Right forelimb (tissue), 1 donor: Measurements from ENCODE around the gene AAMP.
A peak's percentile ranks its signal among the peaks of the same experiment; 100 is the strongest.

Experiments used
- DNase-seq: peaks from one replicate; pipeline ENCODE4 v3.0.0-alpha.2; 2018

Gene AAMP

DNA sequence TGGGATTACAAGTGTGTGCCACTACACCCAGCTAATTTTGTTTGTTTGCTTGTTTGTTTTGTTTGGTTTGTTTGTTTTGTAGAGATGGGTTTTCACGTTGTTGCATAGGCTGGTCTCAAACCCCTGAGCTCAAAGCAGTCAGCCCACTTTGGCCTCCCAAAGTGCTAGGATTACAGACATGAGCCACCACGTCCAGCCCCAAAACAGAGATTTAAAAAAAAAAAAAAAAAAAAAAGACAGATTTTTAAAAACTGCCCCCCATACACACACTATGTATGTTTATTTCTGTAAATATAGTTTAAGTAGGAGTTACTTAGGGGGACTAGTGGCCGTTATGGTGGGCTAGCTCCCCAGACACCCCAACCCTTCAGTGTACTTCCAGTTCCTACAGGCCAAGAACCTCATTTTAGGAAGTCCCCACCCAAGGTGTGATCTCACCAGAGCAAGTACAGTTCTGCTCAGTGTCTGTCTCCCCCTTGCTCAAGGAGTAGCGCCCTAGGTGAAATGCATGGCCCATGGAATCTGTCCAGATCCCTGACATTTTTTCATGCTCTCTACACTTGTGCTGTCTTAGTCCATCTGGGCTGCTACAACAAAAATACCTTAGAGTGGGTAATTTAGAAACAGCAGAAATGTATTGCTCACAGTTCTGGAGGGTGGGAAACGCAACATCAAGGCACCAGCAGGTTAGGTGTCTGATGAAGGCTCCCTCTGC, 23.9 kb upstream of the AAMP start:
- no peak for DNase-seq

DNA sequence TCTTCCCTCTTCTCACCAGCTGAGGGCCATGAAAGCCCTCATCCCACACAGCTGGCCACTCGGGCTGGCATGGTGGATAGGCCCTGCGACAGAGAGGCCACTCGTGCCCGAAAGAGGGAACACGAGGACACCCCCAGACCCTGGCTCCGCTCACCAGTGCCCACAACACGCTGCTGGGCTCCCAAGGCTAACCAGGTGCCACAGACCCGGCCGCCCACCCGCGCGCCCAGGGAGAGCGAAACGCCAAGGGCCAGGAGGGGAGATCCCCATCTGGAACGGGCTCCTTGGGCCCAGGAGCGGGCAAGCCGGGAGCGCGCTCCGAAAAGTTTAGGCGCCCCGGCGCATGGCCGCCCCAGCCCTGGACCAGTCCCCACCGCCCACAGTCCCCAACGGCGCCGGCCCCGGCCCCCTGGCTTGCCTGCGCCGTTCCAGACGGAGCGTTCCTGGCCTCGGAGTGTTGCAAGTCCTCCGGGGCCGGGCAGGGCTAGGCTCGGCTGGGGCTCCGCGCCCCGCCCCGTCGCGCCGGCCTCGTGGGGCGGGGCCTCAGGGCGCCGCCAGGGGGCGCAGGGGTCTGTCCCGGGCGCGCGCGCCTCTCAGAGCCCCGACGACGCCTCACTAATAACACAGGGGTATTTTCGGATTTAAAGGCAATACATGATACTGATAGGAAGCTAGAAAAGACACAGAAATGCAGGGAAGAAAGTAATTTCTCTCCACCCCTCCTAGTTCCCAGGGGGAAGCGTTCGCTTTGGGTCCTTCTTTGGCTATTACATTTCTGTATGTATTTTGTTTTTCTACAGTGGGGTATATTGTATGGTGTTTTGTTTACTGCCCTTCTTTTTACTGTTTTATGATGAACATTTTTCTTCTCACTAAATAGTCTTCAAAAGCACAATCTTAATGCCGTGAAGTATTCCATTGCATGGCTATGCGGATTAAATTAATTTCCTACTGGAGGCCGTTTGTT, 22.4 kb upstream of the AAMP start, which contains the start of gene TMBIM1:
Gene TMBIM1, minus strand, starts transcription at position 456 of the 967 bp plus-strand sequence. CDS start 10,362 bp downstream, outside the sequence.
- DNase-seq: peak; percentile 88

DNA sequence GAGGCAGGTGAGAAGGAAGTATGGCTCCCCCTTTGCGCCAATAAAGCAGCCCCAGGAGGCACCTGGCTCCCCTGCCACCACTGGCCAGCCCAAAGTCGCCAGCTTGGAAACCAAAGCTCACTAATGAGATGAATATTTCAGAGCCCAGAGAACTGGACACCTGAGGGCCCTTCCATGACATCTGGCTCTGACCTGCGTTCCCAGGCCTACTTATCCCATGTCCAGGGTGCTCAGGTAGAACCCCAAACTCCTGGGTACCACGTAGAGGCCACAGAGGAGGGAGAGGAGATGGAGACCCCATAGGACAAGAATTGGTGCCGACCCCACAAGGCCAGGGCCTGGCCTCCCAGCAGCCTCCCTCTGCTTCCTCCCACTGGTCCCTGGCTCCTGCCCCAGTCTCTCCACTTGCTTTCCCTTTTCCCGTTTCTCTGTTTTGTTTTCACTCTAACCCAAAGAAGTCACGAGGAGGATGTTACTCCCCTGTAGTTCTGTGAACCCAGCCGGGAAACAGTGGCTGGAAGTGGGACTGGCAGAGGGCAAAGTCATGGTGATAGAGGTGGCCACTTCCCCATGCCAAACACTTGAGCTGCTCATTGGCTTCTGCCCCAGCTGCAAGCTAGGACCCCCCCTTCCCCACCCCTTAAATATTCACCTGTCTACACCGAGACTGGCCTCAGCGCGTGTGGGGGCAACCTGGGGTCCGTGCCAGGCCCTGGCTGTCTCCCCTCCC, 21.5 kb upstream of the AAMP start:
- no peak for DNase-seq

DNA sequence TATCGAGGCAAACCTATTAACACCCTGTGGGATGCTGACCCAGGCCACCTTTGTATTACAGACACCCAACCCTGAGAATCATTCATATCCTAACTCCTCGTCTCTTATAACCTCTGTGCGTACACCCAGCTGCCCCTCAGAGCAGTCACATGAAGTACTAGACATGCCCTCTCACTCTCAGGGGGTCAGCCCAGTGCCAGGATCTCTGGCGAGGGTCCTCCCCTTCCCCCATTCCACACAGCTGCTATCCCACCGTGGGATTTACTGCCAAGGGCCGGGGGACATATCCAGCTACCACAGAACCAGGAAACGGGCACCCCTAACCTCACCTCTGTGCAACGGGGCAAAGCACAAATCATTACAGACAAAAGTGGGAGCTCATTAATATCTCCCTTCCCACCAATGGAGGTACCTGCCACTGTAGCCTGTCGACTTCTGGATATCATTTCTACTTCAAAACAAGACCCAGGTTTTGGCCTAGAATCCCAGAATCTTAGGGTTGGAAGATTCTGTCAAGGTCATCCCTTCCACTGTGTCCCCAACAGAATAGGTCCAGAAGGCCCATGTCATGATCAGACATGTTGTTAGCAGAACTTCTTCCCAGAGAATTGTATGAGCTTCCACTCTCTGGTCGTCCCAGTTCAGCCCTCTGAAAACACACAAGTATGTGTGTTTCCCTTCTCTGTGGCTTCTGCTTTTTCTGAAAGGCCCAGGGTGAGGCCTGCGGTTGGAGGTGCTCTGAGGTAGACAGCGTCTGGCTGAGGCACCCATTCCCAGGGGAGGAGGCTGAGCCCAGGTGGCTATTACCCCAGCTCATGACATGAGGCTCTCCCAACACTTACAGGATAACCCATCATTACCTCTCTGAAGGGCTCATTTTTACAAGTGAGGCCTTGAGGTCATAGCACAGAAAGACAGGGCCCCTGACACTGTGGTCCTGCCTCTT, 20.7 kb upstream of the AAMP start:
- DNase-seq: no peak

DNA sequence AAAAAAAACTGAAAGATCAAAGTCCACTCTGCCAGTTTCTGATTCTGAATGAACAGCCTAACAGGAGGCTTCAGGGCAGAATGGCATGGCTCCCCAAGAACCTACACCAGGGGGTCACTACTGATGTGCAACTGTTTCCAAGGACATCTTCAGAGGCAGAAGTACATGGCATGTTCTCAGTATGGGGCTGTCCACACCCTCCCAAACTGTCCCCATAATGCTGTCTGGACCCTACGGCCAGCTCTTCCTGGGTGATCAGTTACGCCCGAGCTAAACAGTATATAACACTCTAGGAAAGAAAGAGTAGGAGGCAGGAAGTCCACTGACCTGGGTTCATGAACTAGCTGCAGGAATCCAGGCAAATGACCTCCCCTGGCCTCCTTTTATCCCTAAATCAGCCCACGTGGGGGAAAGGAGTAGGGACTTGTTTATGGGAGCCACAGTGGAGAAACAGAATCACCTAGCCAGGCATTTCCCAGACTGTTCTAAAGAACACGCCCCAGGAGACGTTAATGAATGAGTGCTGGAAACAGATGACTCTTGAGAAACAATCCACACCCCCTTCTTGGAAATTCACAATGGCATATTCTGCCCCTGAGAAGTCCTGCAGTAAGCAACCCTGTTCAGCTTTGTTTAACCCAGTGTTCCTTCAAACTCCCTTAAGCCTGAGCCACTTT, 19.8 kb upstream of the AAMP start:
- DNase-seq: no peak

DNA sequence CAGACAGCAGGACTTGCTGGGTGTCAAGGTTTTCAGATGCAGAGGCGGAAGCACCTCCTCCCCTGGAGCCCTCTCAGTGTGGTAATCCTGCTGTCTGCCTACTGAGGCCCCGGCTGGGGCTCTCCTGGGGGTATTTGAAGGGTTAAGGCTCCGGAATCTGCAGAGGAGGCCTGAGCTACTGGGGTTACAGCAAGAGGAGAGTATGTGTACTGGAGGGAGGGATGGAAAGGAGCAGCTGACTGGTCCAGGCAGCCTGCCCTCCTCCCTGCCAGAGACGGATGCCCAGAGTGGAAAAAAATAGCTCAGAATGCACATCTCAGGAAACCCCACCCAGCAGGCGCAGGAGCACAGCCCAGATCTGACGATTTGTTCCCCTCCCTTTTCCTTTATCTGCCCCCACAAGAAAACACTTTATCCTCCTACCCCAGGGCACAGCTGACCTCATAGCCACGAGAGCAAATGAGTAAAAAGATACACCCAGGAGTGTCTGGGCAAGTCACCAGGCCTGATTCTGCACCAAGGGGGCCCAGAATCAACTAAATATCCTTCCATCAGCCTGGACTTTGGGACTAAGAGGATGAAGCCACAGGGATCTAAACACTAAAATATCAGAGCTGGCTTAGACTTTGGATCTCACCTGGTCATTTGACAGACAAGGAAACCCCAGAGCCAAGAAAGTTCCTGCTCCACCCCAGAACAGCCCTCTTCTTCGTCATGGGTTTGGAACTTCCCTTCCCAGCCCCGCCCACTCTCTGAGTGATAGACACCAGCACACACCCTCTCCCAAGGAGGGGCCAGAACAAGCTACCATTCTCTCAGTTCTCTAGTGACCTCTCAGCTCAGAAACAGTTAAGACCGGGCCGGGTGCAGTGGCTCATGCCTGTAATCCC, 16.9 kb upstream of the AAMP start:
- peak; percentile 90 for DNase-seq

DNA sequence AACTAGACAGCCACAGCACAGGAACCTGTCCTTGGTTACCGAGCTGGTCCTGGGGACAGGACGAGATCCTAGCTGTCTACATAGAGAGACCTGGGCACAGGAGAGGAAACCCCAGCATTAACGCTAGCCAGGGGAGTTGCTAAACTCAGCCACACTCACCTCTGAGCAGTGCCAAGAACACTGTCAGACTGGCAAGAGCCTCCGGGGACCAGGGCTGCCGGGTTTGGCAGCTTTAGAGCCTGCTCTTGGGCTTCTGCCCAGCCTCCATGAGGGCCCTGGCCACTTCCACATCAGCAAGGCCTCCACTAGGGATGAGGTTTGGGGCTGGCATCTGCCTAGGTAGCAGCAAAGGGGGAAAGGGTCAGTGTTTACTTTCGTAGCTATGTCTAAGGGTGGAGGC, 15.7 kb upstream of the AAMP start:
- DNase-seq: no peak

DNA sequence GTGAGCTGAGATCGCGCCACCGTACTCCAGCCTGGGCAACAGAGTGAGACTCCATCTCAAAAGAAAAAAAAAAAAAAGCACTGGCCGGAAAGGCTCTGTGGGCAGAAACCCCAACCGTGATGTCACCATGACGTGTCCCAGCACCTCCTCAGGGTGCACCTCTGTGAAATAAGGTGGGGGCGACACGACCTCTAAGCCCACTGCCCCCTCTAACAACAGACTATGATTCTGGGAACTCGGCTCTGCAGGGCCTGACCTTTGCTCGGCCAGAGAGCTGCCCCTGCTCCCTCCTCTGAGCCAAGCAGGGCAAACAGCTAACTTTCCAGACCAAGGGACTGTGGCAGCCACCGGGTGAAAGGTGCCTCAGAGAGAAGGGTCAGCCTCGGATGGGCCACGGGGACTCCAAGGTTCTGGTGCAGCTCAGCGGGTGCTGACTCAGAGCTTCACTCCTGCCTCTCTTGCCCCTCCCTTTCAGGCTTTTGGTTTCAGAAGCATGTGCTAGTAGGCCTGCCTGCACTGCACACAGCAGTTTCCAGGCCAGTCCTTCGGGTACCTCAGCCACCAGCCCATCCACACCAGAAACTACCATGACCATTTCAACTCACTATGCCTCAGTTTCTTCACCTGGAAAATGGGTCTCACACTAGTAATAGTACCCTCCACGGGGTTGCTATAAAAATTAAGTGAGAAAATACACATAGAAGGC, 14.3 kb upstream of the AAMP start:
- no peak for DNase-seq

DNA sequence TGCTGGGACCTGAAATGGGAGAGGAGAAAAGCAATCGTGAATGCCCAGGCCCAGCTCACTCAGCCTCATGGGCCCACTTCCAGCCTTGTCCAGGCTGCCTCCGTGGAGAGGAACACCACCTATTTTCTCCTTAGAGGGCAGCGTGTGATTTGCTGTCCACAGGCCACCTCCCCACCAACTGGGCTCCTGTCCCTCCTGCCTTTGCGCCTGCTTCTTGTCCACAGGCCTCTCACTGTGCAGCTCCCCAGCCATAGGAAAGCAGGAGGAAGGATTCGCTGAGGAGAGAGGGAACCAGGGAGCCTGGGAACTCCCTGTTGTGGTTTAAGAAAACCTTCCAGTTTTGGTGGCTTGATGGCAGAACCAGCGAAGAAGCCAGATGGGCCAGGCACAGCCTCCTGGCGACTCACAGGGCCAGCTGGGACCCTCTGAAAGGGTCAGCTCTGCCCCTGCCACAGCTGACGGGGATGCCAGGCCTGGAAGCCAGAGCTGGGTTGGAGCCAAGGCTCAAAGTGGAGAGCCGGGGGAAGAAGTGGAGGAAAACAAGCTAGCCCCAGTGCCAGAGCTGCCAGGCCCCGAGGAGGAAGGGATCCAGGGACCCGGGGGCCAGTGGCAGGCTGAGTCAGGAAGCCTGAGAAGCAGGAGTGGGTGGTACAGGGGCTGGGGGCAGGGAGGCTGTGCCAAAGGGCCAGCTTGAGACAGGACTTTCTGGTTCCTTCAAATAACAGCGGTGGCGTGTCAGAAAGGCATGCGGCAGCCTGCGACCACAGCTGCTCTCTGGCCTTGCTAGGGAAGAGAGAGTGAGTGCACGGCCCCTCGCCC, 12.4 kb upstream of the AAMP start:
- DNase-seq: no peak

DNA sequence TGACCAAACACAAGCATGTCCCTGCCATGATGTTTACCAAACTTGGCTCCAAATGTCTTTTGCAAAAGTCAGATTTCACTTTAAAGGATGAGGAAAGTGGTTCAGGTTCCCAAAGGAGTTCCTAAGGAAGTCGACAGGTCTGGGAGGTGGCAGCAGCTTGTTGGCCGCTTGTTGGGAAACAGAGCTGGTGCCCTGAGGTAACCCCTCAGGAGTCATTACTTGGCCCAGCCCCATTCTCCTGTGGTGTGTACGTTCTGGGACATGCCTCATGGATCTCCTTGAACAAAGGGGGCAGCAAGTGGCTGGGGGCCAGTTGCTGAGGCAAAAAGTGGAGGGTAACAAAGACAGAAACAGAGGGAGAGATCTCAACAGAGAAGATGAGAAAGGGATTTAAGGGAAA, 11.5 kb upstream of the AAMP start:
- no peak for DNase-seq

DNA sequence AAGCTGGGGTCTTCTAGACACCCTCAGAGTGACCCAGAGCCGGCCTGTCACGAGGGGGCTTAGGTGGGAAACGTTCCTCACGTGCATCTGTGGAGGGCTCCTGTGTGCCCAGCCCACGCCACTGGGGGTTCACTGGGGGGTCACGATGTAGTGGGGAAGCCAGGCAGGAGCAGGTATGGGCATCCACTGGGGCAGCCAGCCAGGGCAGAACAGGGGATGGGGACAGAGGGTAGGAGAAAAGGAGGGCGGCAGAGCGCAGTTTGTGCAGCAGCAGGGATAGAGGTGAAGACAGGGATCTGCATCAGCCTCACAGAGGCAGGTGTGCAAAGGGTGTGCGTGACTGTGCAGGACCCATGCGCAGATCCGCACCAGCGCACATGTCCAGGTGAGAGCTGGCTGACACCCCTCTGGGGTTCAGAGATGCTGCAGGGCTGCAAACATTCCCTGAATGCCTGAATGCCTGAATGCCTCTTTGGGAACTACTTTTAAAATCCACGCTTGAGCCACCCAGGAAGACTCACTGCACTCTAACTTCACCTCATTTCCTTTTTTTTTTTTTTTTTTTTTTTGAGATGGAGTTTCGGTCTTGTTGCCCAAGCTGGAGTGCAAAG, 10.4 kb upstream of the AAMP start:
- no peak for DNase-seq

DNA sequence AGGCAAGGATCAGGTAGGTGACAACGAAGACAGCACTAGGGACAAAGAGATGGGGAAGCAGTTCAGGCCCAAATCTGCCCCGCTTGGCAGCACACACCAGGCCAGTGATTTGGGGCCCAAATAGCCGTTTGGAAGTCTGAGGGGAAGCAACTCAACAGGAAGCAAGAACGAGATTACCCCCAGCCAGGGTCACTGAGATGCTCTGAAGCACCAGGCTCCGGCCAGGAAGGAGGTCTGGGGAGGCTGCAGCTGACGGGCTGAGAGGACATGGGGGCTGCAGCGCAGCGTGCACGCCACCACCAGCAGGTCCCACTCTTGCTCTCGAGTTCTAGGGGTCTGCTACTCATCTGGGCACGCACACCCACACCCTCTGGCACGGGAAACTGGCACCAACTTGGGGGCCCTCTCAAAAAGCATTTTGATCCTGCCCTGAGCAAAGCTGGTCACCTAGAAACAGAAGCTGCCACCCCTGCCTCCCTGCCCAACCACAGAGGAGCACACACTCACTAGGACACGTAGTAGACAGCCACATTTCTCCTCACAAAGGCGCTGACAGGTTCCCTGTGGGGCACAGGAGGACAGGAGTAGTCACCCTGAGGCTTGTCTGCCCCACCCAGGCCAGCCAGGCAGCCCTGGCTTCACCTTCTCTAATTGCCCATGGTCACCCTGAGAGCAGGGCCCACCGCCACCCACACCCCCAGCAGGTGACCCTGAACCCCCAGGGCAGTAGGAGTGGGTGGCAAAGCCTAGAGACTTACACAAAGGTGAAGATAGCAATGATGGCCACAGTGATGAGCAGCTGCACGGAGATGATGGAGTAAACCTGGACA, 8.8 kb upstream of the AAMP start:
- DNase-seq: no peak

DNA sequence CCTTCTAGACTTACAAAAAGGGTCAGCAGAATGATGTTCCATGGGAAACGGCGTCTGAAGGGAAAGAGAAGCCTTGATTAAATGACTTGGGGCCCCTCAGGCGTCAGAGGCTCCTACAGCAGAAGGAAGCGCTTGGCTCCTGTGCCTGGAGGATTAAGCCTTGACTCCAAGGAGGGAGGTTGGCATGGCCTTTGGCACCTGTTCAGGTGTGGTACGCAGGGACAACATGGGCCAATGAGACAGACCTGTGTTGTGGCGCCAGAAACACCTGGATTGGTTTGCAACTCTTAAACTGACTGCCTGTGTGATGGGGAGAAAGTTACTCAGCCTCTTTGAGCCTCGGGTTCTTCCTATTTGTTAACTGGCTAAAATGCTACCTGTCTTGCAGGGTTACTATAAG, 8.0 kb upstream of the AAMP start:
- no peak for DNase-seq

DNA sequence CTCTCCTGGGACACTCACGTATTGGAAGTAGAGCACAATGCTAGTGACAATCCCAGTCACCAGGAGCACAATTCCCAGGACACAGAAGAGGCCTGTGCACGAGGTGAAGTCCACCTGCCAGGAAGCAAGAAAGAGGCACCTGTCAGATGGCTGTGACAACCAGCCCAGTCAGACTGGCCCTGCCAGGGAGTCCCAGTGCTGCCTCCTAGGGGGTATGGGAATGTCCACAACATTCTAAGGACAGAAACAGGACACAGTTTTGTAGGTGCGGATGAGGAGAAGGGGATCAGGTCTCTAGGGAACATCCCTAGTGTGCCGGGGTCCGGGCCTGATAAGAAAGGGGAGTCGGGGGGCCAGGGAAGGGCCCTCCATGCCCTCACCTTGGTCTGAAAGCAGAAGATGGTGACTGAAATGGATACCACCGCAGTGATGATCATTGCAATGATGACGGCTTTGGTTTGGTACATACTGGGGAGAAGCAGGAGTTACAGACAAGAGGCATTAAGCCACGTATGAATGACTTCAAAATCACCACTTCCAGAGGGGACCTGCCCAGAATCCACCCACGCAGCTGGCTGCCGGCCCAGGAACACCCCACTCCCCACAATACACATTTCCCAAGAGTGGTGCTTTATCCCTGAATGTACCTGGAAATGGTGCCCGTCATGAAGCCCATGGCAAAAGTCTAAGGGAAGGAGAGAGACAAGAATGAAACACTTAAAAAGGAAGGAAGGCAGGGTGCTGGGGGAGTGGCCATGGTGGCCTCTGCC, 7.2 kb upstream of the AAMP start:
- DNase-seq: no peak

DNA sequence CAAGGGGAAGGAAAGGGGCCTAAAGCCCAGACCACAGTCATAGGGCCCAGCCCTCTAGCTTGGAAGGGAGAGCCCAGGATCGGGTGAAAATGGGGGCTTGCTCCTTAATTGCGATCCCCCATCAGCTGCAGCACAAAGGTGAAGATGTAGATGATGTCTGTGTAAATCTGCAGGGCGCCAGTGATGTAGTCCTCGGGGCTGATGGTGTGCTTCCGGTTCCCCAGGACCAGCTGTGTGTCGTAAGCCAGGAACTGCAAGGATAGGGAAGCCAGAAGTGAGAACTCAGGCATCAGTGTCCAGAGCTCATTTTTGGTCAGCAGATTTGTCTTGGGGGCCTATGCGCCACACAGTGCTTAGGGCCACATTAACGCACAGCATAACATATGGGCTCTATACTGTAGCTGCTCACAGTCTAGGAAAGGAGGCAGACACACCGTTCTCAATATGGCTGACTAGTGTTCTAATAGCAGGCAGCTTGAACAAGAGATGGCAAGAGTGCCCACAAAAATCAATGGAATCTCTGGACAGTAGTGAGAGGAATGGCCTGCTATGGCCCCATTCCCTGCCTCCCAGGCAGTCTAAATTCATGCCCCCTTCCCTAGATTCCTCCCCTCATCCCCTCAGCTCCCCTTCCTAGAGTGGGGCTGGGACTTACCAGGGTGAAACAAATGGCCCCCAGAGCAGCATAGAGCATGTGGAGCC, 5.6 kb upstream of the AAMP start:
- no peak for DNase-seq

DNA sequence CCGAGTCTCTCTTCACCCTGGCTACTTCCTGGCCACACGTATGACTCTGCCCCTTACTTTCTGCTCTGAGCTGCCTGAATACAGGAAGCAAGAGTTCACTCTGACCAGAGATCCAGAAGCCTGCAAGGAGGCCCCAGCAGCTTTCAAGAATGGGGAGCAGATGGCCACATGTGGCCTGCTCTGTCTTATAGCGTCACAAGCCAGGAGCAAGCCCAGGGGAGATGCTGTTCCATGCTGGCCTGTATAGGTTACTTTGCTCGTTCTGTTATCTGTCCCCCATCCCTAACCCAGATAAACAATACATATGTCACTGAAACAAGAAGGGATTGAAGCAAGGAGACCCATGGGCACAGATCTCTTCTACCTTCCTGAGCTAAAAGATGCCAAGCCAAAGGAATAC, 4.6 kb upstream of the AAMP start:
- DNase-seq: no peak
